HG03378 (cell line): ENCODE measurements around the gene CAMSAP2.

Experiments
- ATAC-seq: cut with Tn5 transposase; IDR thresholded peaks from one replicate; pipeline ENCODE4 v1.9.1; 2021; ENCODE audit warnings: mild to moderate bottlenecking, moderate library complexity; ENCODE audit not compliant: unreplicated experiment

Gene CAMSAP2

GRCh38 chr1:200837931-200838571 is 99.4 kb downstream of the CAMSAP2 start:
- ATAC-seq, result no peak

GRCh38 chr1:200838676-200839445 is 100.2 kb downstream of the CAMSAP2 start:
- ATAC-seq, result no peak

GRCh38 chr1:200845360-200845759 is 106.7 kb downstream of the CAMSAP2 start:
- ATAC-seq, result no peak

GRCh38 chr1:200846398-200846797 is 107.7 kb downstream of the CAMSAP2 start:
- ATAC-seq, result no peak

GRCh38 chr1:200849430-200849829 is 110.7 kb downstream of the CAMSAP2 start:
- no peak for ATAC-seq

- ATAC-seq, result no peak
Measured at GRCh38 chr1:200850554-200850953, 111.9 kb downstream of the CAMSAP2 start.

- ATAC-seq, result no peak
Measured at GRCh38 chr1:200856716-200857357, 118.1 kb downstream of the CAMSAP2 start.

- ATAC-seq, result no peak
Measured at GRCh38 chr1:200857804-200858203, 119.1 kb downstream of the CAMSAP2 start.

GRCh38 chr1:200861937-200862647 is 123.4 kb downstream of the CAMSAP2 start:
- ATAC-seq, result no peak

GRCh38 chr1:200862713-200863415 is 124.2 kb downstream of the CAMSAP2 start:
- no peak for ATAC-seq

- ATAC-seq, result no peak
Measured at GRCh38 chr1:200866116-200866515, 127.4 kb downstream of the CAMSAP2 start.

GRCh38 chr1:200866521-200866920 is 127.8 kb downstream of the CAMSAP2 start:
- peak; percentile 81 for ATAC-seq

GRCh38 chr1:200867018-200867811 is 128.5 kb downstream of the CAMSAP2 start:
- ATAC-seq, result no peak

- ATAC-seq, result no peak
Measured at GRCh38 chr1:200869376-200869752, 130.7 kb downstream of the CAMSAP2 start.

GRCh38 chr1:200869753-200870391 is 131.2 kb downstream of the CAMSAP2 start:
- peak; percentile 53 for ATAC-seq

- ATAC-seq, result no peak
Measured at GRCh38 chr1:200872446-200873115, 133.9 kb downstream of the CAMSAP2 start, which contains the start of gene GPR25. Gene GPR25 (plus strand): TSS chr1:200872981. CDS start chr1:200873038, 57 bp downstream.

- no peak for ATAC-seq
Measured at GRCh38 chr1:200873116-200873670, 134.5 kb downstream of the CAMSAP2 start.

- ATAC-seq, result no peak
Measured at GRCh38 chr1:200873671-200874397, 135.1 kb downstream of the CAMSAP2 start.
